ENCODE results near the gene TEX36.
"Not testable (repeated sequence)": the region's sequence is repeated elsewhere in the genome, so short reads cannot be mapped to it uniquely, and the experiment has no call there.

The TEX36 gene

GRCh38 chr10:125683063-125683462, at the start of gene TEX36:
Gene TEX36, minus strand, starts transcription at chr10:125683163. Its CDS starts 174 bp downstream, at chr10:125682989.
- no peak for DNase-seq

GRCh38 chr10:125727436-125727835, 44.5 kb upstream of the TEX36 start:
- DNase-seq, result no peak

GRCh38 chr10:125726914-125727313, 44.0 kb upstream of the TEX36 start:
- DNase-seq, result no peak

- DNase-seq, result no peak
Measured at GRCh38 chr10:125722811-125723210, 39.8 kb upstream of the TEX36 start.

- no peak for DNase-seq
Measured at GRCh38 chr10:125721035-125721434, 38.1 kb upstream of the TEX36 start.

GRCh38 chr10:125720002-125720382, 37.0 kb upstream of the TEX36 start:
- DNase-seq, result no peak

- DNase-seq, result peak; percentile 84 to 97
Measured at GRCh38 chr10:125719173-125720001, 36.4 kb upstream of the TEX36 start, which contains the start of gene EDRF1. Gene EDRF1, plus strand, starts transcription at chr10:125719709. Its CDS starts 99 bp downstream, at chr10:125719808.

GRCh38 chr10:125714728-125715127, 31.8 kb upstream of the TEX36 start:
- not testable (repeated sequence) for DNase-seq

GRCh38 chr10:125711110-125711750, 28.3 kb upstream of the TEX36 start:
- no peak for DNase-seq

GRCh38 chr10:125709553-125710474, 26.9 kb upstream of the TEX36 start:
- no peak for DNase-seq

GRCh38 chr10:125708971-125709503, 26.1 kb upstream of the TEX36 start:
- DNase-seq, result no peak

- DNase-seq, result no peak
Measured at GRCh38 chr10:125707541-125708468, 24.8 kb upstream of the TEX36 start.

- DNase-seq, result no peak
Measured at GRCh38 chr10:125700355-125700911, 17.5 kb upstream of the TEX36 start.

GRCh38 chr10:125699562-125700143, 16.7 kb upstream of the TEX36 start:
- no peak for DNase-seq

GRCh38 chr10:125698481-125698998, 15.6 kb upstream of the TEX36 start:
- no peak for DNase-seq

- DNase-seq, result not testable (repeated sequence)
Measured at GRCh38 chr10:125696884-125697283, 13.9 kb upstream of the TEX36 start.

GRCh38 chr10:125694883-125695282, 11.9 kb upstream of the TEX36 start:
- no peak for DNase-seq

- no peak for DNase-seq
Measured at GRCh38 chr10:125693524-125693847, 10.5 kb upstream of the TEX36 start.

GRCh38 chr10:125692601-125693523, 9.9 kb upstream of the TEX36 start:
- no peak for DNase-seq

- no peak for DNase-seq
Measured at GRCh38 chr10:125692196-125692595, 9.2 kb upstream of the TEX36 start.

All from NCI-H446 (cell line).